Measurements from ENCODE around the gene HPRT1. TPM values are rescaled to one million over a fixed set of nuclear protein-coding genes. Genes with fewer than 3 reads are reported as not detected.
A peak's percentile ranks its signal among the peaks of the same experiment; 100 is the strongest.

The HPRT1 gene
- total RNA-seq, 1 experiment from 2014 or later: 52.2 TPM

GRCh38 chrX:134435894-134436293 is 24.1 kb upstream of the HPRT1 start:
- Histone ChIP-seq H3K4me1 (ENCODE audit: low read length) (peaks cover 2% of the 10 kb centered on the region; the same call in 1 of the 2 replicates), H3K9ac (ENCODE audit: low read length) (no peak overlapping the region), H3K9me2 (replicated peaks; ENCODE audit: insufficient read depth, low read length) (no peaks in the 10 kb centered on the region), H3K4me3 (ENCODE audit: low read length) (no peak overlapping the region), H3K27ac (ENCODE audit: low read length) (no peak overlapping the region), H4K20me1 (ENCODE audit: insufficient read depth, low read depth, low read length) (no peaks in the 10 kb centered on the region), H3K4me2 (ENCODE audit: low read depth, low read length, poor library complexity, severe bottlenecking) (no peak overlapping the region), H3K27me3 (ENCODE audit: low read length) (no peaks in the 10 kb centered on the region), H3K9me3 (ENCODE audit: low read length) (no peaks in the 10 kb centered on the region), H3K36me3 (ENCODE audit: insufficient read depth, low read length) (0 out of 2 replicates have a peak, but pooled peaks cover 4% of the 10 kb centered on the region), H2AFZ (ENCODE audit: low read length) (no peak overlapping the region), H3K79me2 (ENCODE audit: low read length) (no peaks in the 10 kb centered on the region)
- DNase-seq: no peak

DNA sequence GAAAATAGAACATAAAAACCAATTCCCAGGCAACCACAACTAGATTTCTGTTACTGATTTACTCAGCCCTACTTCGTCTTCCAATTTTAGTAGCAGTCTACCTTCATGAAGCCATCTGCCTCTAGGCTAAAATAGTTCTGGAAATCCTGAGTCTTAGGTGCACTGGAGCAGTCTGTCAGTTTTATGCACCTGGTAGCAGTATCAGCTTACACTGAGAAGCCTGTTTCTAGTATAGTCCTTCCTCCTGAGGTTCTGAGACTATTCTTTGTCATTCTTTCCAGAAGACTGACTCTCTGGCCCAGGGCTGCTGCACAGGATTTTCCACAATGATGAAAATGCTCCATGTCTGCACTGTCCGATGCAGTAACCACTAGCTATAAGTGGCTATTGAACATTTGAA is 16.9 kb upstream of the HPRT1 start:
- H3K9ac ChIP-seq (ENCODE audit: low read length): no peak overlapping the region
- peak; percentile 65 for DNase-seq
- H3K27ac ChIP-seq (ENCODE audit: low read length): peak overlapping the region; percentile 86
- no peaks in the 10 kb centered on the region for H4K20me1 ChIP-seq (ENCODE audit: insufficient read depth, low read depth, low read length)
- no peaks in the 10 kb centered on the region for H3K79me2 ChIP-seq (ENCODE audit: low read length)
- H3K9me3 ChIP-seq (ENCODE audit: low read length): no peaks in the 10 kb centered on the region
- no peak overlapping the region for H2AFZ ChIP-seq (ENCODE audit: low read length)
- H3K4me3 ChIP-seq (ENCODE audit: low read length): no peak overlapping the region
- peaks cover 19% of the 10 kb centered on the region for H3K4me1 ChIP-seq (ENCODE audit: low read length)
- H3K36me3 ChIP-seq (ENCODE audit: insufficient read depth, low read length): no peaks in the 10 kb centered on the region
- H3K27me3 ChIP-seq (ENCODE audit: low read length): no peaks in the 10 kb centered on the region
- no peaks in the 10 kb centered on the region for H3K9me2 ChIP-seq (replicated peaks; ENCODE audit: insufficient read depth, low read length)
- peak overlapping the region; percentile 39 for H3K4me2 ChIP-seq (ENCODE audit: low read depth, low read length, poor library complexity, severe bottlenecking)

DNA sequence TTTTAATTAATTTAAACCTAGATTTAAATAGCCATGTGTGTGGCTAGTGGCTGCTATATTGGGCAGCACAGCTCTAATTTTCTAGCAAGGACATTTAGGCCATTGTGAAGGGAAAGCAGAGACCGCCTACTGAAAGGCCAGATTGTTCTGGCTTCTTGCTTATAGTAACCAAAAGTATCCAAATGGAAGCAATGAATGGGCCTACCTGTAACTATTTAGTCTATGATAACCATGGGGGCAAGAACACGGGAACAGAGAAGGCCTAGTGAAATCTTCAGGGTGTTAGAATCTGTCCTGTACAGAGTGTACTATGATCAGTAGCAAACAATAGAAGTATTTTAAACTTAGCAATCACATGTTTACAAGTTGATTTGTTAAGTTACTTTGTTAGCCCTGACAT is 16.5 kb upstream of the HPRT1 start:
- peaks cover 19% of the 10 kb centered on the region for H3K4me1 ChIP-seq (ENCODE audit: low read length)
- no peak overlapping the region for H2AFZ ChIP-seq (ENCODE audit: low read length)
- no peak overlapping the region for H3K4me3 ChIP-seq (ENCODE audit: low read length)
- H4K20me1 ChIP-seq (ENCODE audit: insufficient read depth, low read depth, low read length): no peaks in the 10 kb centered on the region
- peak overlapping the region; percentile 86 for H3K27ac ChIP-seq (ENCODE audit: low read length)
- peak overlapping the region; percentile 39 for H3K4me2 ChIP-seq (ENCODE audit: low read depth, low read length, poor library complexity, severe bottlenecking)
- no peaks in the 10 kb centered on the region for H3K79me2 ChIP-seq (ENCODE audit: low read length)
- no peaks in the 10 kb centered on the region for H3K36me3 ChIP-seq (ENCODE audit: insufficient read depth, low read length)
- DNase-seq: peak; percentile 37
- no peak overlapping the region for H3K9ac ChIP-seq (ENCODE audit: low read length)
- no peaks in the 10 kb centered on the region for H3K27me3 ChIP-seq (ENCODE audit: low read length)
- H3K9me2 ChIP-seq (replicated peaks; ENCODE audit: insufficient read depth, low read length): no peaks in the 10 kb centered on the region
- H3K9me3 ChIP-seq (ENCODE audit: low read length): no peaks in the 10 kb centered on the region

DNA sequence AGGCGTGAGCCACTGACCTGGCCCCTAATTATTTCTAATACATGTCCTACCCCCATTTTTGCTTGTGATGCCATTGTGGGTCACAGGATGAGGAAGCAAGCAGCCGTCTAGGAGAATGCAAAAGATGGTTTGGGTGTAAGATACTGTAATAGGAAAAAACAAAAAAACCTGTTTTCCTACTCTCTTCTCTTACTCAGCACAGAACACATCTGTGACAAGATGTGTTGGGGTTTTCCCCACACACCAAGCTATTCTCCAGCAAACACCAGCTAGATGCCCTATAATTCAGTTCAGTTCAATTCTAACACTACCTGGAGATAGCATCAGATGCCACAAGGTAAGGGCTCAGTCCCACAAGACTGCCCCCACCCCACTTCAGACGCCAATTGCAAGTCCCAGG is 15.3 kb upstream of the HPRT1 start:
- Histone ChIP-seq H3K27ac (ENCODE audit: low read length) (no peak overlapping the region), H3K27me3 (ENCODE audit: low read length) (no peaks in the 10 kb centered on the region), H3K9me2 (replicated peaks; ENCODE audit: insufficient read depth, low read length) (no peaks in the 10 kb centered on the region), H3K9me3 (ENCODE audit: low read length) (no peaks in the 10 kb centered on the region), H3K9ac (ENCODE audit: low read length) (no peak overlapping the region), H3K79me2 (ENCODE audit: low read length) (no peaks in the 10 kb centered on the region), H3K4me3 (ENCODE audit: low read length) (no peak overlapping the region), H3K4me1 (ENCODE audit: low read length) (peaks cover 19% of the 10 kb centered on the region), H4K20me1 (ENCODE audit: insufficient read depth, low read depth, low read length) (no peaks in the 10 kb centered on the region), H3K36me3 (ENCODE audit: insufficient read depth, low read length) (no peaks in the 10 kb centered on the region), H2AFZ (ENCODE audit: low read length) (no peak overlapping the region), H3K4me2 (ENCODE audit: low read depth, low read length, poor library complexity, severe bottlenecking) (no peak overlapping the region)
- DNase-seq: no peak

DNA sequence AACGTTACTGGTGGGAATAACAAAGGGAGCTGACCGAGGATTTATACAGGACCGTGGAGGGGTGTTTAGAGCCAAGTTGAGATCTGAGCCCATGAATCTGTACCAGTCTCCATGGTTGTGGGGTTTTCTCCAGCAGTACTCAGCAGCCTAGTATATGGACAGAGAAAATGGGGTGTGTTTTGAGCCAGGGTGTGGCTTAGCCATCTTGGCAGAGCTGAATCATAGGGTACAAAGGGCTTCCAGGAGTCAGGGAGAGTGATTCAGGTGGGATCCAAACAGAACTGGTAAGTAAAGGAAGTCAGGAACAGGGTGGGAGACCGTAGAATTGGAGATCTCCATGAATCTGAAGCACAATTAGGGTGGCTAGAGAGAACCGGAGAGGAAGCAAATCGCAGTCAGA is 7.4 kb upstream of the HPRT1 start:
- no peak overlapping the region for H3K4me3 ChIP-seq (ENCODE audit: low read length)
- no peaks in the 10 kb centered on the region for H3K79me2 ChIP-seq (ENCODE audit: low read length)
- no peak overlapping the region for H3K4me2 ChIP-seq (ENCODE audit: low read depth, low read length, poor library complexity, severe bottlenecking)
- H4K20me1 ChIP-seq (ENCODE audit: insufficient read depth, low read depth, low read length): no peaks in the 10 kb centered on the region
- no peak for DNase-seq
- no peak overlapping the region for H3K9ac ChIP-seq (ENCODE audit: low read length)
- no peaks in the 10 kb centered on the region for H3K9me3 ChIP-seq (ENCODE audit: low read length)
- H3K36me3 ChIP-seq (ENCODE audit: insufficient read depth, low read length): no peaks in the 10 kb centered on the region
- peaks cover 28% of the 10 kb centered on the region for H3K4me1 ChIP-seq (ENCODE audit: low read length)
- H2AFZ ChIP-seq (ENCODE audit: low read length): no peak overlapping the region
- H3K9me2 ChIP-seq (replicated peaks; ENCODE audit: insufficient read depth, low read length): no peaks in the 10 kb centered on the region
- no peaks in the 10 kb centered on the region for H3K27me3 ChIP-seq (ENCODE audit: low read length)
- H3K27ac ChIP-seq (ENCODE audit: low read length): no peak overlapping the region

DNA sequence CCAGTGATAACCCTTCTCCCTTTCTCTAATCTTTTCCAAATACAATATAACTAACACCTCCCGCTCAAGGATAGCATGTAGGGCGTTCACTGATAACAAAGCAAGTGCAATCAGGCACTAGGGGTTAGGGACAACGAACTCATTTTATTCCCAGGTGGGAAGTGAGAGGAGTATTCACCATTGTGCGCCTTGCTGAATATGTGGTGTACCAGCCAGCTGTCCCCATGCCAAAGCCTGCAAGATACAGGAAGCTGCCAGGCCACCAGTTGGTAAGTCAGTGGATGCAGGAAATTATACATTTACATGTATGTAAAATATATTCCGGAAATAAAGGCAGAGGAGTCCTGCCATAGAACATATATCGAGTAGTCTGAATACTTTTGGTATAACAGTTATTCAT is 6.3 kb upstream of the HPRT1 start:
- no peaks in the 10 kb centered on the region for H3K36me3 ChIP-seq (ENCODE audit: insufficient read depth, low read length)
- peak; percentile 50 for DNase-seq
- H3K4me1 ChIP-seq (ENCODE audit: low read length): peaks cover 37% of the 10 kb centered on the region
- peak overlapping the region; percentile 35 for H3K27ac ChIP-seq (ENCODE audit: low read length)
- H4K20me1 ChIP-seq (ENCODE audit: insufficient read depth, low read depth, low read length): no peaks in the 10 kb centered on the region
- H3K4me3 ChIP-seq (ENCODE audit: low read length): no peak overlapping the region
- no peaks in the 10 kb centered on the region for H3K9me2 ChIP-seq (replicated peaks; ENCODE audit: insufficient read depth, low read length)
- no peaks in the 10 kb centered on the region for H3K9me3 ChIP-seq (ENCODE audit: low read length)
- H3K27me3 ChIP-seq (ENCODE audit: low read length): no peaks in the 10 kb centered on the region
- peak overlapping the region; percentile 7 for H3K4me2 ChIP-seq (ENCODE audit: low read depth, low read length, poor library complexity, severe bottlenecking)
- no peak overlapping the region for H2AFZ ChIP-seq (ENCODE audit: low read length)
- no peaks in the 10 kb centered on the region for H3K79me2 ChIP-seq (ENCODE audit: low read length)
- no peak overlapping the region for H3K9ac ChIP-seq (ENCODE audit: low read length)

GRCh38 chrX:134454506-134454905 is 5.5 kb upstream of the HPRT1 start:
- Histone ChIP-seq H2AFZ (ENCODE audit: low read length) (no peak overlapping the region), H3K36me3 (ENCODE audit: insufficient read depth, low read length) (no peaks in the 10 kb centered on the region), H3K9ac (ENCODE audit: low read length) (no peak overlapping the region), H4K20me1 (ENCODE audit: insufficient read depth, low read depth, low read length) (no peaks in the 10 kb centered on the region), H3K9me3 (ENCODE audit: low read length) (no peaks in the 10 kb centered on the region), H3K9me2 (replicated peaks; ENCODE audit: insufficient read depth, low read length) (no peaks in the 10 kb centered on the region), H3K4me2 (ENCODE audit: low read depth, low read length, poor library complexity, severe bottlenecking) (no peak overlapping the region), H3K27me3 (ENCODE audit: low read length) (no peaks in the 10 kb centered on the region), H3K4me1 (ENCODE audit: low read length) (peaks cover 42% of the 10 kb centered on the region), H3K79me2 (ENCODE audit: low read length) (no peaks in the 10 kb centered on the region), H3K4me3 (ENCODE audit: low read length) (no peak overlapping the region), H3K27ac (ENCODE audit: low read length) (peak overlapping the region; percentile 35; the same call in 1 of the 2 replicates)
- DNase-seq: no peak

DNA sequence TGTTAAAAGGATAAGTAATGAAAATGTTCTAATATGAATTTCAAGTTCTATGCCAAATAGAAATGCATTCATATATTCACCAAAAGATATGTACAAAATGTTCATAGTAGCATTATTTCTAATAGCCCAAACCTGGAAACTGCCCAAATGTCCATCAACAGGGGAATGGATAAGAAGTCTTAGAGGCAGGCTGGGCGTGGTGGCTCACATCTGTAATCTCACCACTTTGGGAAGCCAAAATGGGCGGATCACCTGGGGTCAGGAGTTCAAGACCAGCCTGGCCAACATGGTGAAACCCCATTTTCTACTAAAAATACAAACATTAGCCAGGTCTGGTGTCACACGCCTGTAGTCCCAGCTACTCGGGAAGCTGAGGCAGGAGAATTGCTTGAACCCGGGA is 2.3 kb upstream of the HPRT1 start:
- no peaks in the 10 kb centered on the region for H3K9me3 ChIP-seq (ENCODE audit: low read length)
- peaks cover 50% of the 10 kb centered on the region for H3K4me1 ChIP-seq (ENCODE audit: low read length)
- H3K27me3 ChIP-seq (ENCODE audit: low read length): no peaks in the 10 kb centered on the region
- H3K9ac ChIP-seq (ENCODE audit: low read length): no peak overlapping the region
- no peaks in the 10 kb centered on the region for H3K36me3 ChIP-seq (ENCODE audit: insufficient read depth, low read length)
- peak; percentile 40 for DNase-seq
- H3K27ac ChIP-seq (ENCODE audit: low read length): peak overlapping the region; percentile 85
- peak overlapping the region; percentile 58 for H3K4me2 ChIP-seq (ENCODE audit: low read depth, low read length, poor library complexity, severe bottlenecking)
- no peak overlapping the region for H2AFZ ChIP-seq (ENCODE audit: low read length)
- peak overlapping the region; percentile 0; the same call in 1 of the 2 replicates for H3K4me3 ChIP-seq (ENCODE audit: low read length)
- H4K20me1 ChIP-seq (ENCODE audit: insufficient read depth, low read depth, low read length): no peaks in the 10 kb centered on the region
- no peaks in the 10 kb centered on the region for H3K9me2 ChIP-seq (replicated peaks; ENCODE audit: insufficient read depth, low read length)
- peaks cover 24% of the 10 kb centered on the region for H3K79me2 ChIP-seq (ENCODE audit: low read length)

DNA sequence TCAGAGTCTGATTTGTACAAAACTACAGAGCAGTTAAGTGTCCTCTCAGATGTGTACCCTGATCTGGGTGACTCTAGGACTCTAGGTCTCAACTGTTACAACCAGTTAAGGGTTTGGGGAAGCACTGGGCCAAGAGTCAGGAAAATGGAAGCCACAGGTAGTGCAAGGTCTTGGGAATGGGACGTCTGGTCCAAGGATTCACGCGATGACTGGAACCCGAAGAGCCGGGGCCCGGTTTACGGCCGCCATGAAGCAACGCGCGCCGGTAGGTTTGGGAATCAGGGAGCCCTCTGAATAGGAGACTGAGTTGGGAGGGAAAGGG is 321 bp upstream of the HPRT1 start:
- Histone ChIP-seq H2AFZ (ENCODE audit: low read length) (0 out of 2 replicates have a peak overlapping the region, but pooled peaks have one; percentile 43), H3K27me3 (ENCODE audit: low read length) (no peaks in the 10 kb centered on the region), H4K20me1 (ENCODE audit: insufficient read depth, low read depth, low read length) (0 out of 2 replicates have a peak, but pooled peaks cover 4% of the 10 kb centered on the region), H3K4me3 (ENCODE audit: low read length) (peak overlapping the region; percentile 78), H3K79me2 (ENCODE audit: low read length) (peaks cover 43% of the 10 kb centered on the region), H3K9me2 (replicated peaks; ENCODE audit: insufficient read depth, low read length) (no peaks in the 10 kb centered on the region), H3K9me3 (ENCODE audit: low read length) (no peaks in the 10 kb centered on the region), H3K36me3 (ENCODE audit: insufficient read depth, low read length) (peaks cover 7% of the 10 kb centered on the region; the same call in 1 of the 2 replicates), H3K9ac (ENCODE audit: low read length) (peak overlapping the region; percentile 90), H3K4me1 (ENCODE audit: low read length) (peaks cover 42% of the 10 kb centered on the region), H3K4me2 (ENCODE audit: low read depth, low read length, poor library complexity, severe bottlenecking) (peak overlapping the region; percentile 88), H3K27ac (ENCODE audit: low read length) (peak overlapping the region; percentile 73)
- peak; percentile 52 for DNase-seq
